Activated naive CD8-positive, alpha-beta T cell (primary cell): ENCODE measurements around the gene EPS8L3.
"Not testable (repeated sequence)": the region's sequence is repeated elsewhere in the genome, so short reads cannot be mapped to it uniquely, and the experiment has no call there.

Experiments
- H3K27ac Mint-ChIP-seq: one replicate; pipeline ENCODE4 v1.8.0; 2021; ENCODE audit warnings: mixed read lengths
- H3K27me3 Mint-ChIP-seq: one replicate; pipeline ENCODE4 v1.8.0; 2021; ENCODE audit warnings: mixed read lengths
- H3K36me3 Mint-ChIP-seq: one replicate; pipeline ENCODE4 v1.8.0; 2021; ENCODE audit warnings: mixed read lengths
- H3K4me1 Mint-ChIP-seq: one replicate; pipeline ENCODE4 v1.8.0; 2021; ENCODE audit warnings: low read depth, mixed read lengths
- H3K4me3 Mint-ChIP-seq: one replicate; pipeline ENCODE4 v1.8.0; 2021; ENCODE audit warnings: mild to moderate bottlenecking, mixed read lengths
- H3K9me3 Mint-ChIP-seq: one replicate; pipeline ENCODE4 v1.8.0; 2021; ENCODE audit warnings: low read depth, mixed read lengths

The EPS8L3 gene

DNA sequence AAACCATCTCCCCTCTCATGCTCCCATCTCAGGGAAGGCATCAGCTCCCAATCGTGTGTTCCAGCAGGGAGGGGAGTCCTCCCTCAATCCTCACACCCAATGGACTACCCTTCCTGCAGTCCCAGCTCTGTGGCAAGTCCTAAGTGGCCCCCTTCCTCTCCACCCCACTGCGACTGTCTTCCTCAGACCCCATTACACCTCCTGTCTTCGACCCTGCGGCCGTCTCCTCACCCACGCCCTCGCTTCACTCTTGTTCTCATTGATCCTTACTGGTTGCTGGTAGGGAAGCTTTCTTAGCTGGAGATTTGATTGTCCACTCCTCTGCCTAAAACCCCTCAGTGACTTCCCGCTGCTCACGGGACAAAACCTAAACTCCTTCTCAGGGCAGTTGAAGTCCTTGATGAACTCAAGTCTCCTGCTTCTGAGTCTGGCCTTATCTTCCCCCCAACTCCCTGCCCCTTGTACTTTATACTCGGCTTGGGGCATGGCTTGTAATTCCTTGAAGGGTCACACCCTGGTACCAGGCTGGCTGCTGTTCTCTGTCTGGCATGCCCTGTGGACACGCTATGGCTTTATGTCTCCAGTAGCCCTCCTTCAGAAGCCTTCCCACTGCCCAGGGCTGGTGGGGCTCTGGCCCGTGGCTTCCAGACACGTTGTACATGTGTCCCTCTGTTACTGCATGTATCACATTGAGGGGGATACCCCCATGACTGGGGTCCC is 2.3 kb upstream of the EPS8L3 start:
- H3K36me3 Mint-ChIP-seq: no peaks in the 10 kb centered on the region
- no peaks in the 10 kb centered on the region for H3K4me1 Mint-ChIP-seq
- H3K9me3 Mint-ChIP-seq: no peaks in the 10 kb centered on the region
- H3K27me3 Mint-ChIP-seq: no peaks in the 10 kb centered on the region
- no peak overlapping the region for H3K4me3 Mint-ChIP-seq
- no peak overlapping the region for H3K27ac Mint-ChIP-seq

DNA sequence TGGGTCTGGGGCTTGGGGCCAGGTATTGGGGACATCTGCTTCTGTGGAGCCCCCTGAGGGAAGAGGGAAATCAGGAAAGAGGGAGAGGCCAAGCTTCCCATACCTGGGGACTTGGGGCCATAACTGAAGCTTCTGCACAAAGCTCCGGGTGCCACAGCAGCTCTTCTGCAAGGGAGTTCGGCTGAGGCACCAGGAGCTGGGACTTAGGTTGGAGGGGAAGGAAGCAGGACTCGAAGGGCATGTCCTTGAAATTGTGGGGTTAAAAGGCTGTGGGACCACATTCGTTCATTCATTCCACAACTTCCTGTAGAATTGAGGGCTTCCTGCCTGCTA is 1.7 kb upstream of the EPS8L3 start:
- Mint-ChIP-seq H3K9me3 (no peaks in the 10 kb centered on the region), H3K27ac (no peak overlapping the region), H3K4me3 (no peak overlapping the region), H3K4me1 (no peaks in the 10 kb centered on the region), H3K36me3 (no peaks in the 10 kb centered on the region), H3K27me3 (no peaks in the 10 kb centered on the region)

DNA sequence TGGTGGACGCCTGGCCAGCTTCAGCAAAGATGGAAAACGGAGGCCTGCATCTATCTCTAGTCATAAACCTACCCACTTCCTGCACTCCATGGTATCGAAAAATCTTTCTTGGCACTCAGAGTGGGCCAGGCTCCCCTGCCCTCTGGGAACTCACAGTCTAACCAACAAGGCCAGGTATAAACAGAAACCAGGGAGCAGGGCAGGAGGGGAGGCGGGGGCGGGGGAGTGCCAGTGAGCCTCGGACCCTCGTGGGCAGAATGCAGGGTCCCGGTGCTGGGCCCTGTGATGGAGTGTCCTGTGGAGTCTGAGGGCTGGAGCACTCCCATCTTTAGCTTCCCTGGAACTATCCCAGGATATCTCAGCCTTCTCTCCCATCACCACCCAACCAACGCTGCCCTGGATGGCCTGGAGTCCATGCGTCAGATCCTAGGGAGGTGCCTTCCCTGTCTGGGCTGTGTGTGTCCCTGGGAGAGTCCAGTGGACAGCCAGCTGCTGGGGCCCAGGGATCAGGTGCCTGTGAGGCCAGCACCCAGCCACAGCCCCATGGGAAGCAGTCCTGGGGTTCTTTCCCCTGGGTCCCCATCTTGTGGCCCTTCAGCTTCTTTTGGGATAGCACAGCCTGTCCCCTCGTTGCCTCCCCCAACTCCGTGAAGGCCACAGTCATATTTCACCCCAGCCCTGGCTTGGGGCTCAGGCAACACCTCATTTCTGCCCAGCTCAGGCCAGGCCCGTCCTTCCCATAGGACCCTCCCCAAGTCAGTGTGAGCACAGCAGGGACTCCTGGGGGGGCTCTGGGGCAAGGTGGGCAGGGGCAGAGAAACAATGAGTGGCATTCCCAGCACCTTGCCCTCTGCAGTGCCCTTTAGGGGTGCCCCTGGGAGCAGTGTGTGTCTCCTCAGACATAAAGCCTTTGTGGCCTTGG is 1.1 kb upstream of the EPS8L3 start:
- no peaks in the 10 kb centered on the region for H3K9me3 Mint-ChIP-seq

DNA sequence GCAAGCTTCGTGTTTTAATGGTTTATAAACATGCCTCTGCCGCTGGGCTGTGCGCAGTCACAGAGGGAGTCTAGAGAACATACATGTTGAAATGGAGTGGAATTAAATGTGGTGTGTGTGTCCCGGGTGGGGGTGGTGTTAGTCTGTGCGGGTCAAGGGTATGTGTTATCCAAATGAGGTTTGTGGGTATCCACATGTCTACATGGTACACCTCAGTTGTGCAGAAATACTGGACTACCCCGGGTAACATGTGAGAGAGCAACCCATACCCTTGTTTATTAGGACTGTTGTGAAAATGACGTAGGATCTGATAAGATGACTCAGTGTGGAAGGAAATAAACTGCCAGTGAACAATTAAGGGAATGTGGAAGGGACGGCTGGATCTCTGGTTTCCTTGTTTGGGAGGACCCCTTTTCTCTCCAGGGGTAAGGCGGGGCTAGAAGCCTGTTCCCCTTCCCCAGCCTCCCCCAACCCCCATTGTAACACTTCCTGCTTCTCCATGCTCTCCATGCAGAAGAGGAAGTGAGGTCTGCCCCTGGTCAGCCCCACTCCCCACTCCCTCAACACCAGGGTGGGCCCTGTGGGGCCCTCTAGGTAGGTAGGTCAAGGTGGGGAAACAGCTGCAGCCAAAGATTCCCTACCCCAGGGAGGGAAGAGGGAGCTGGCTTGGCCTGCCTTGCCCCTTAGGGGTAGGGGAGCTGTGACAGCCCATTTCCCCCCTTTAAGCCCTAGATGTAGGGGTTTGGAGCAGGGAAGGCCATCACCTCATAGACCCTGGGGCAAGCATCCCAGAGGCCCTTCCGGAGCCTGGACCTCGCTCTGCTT is 690 bp downstream of the EPS8L3 start:
- H3K4me1 Mint-ChIP-seq: no peaks in the 10 kb centered on the region
- no peaks in the 10 kb centered on the region for H3K9me3 Mint-ChIP-seq
- no peaks in the 10 kb centered on the region for H3K27me3 Mint-ChIP-seq
- H3K27ac Mint-ChIP-seq: no peak overlapping the region
- no peak overlapping the region for H3K4me3 Mint-ChIP-seq
- no peaks in the 10 kb centered on the region for H3K36me3 Mint-ChIP-seq

More for the DNA sequence above, 1.1 kb upstream of the EPS8L3 start:
- H3K27ac Mint-ChIP-seq: no peak overlapping the region
- no peaks in the 10 kb centered on the region for H3K4me1 Mint-ChIP-seq
- no peaks in the 10 kb centered on the region for H3K27me3 Mint-ChIP-seq
- no peaks in the 10 kb centered on the region for H3K36me3 Mint-ChIP-seq
- no peak overlapping the region for H3K4me3 Mint-ChIP-seq

DNA sequence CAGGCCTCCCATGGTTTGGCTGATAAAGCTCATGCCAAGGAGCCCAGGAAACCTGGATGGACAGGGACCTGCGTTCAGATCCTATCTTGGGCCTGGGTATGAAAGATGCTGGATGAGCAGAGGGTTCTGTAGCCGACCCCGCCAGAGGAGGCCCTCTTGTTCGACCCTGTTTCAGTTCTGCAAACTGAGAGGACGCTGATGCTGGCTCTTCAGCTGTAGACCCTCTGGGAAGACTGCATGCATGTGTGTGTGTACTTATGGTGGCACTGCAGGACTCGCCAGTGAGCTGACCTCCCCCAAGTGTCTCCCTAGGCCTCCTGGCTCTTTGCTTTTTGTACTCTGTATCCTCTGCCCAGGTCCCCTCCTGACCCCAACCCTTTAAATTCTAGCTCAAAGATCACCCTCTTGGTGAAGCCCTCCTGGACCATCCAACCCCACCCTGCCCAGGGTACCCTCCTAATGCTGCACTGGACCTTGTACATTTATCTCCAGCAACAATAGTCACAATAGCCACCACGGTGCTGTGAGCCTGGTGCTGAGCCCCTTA is 1.6 kb downstream of the EPS8L3 start:
- H3K9me3 Mint-ChIP-seq: no peaks in the 10 kb centered on the region
- no peak overlapping the region for H3K27ac Mint-ChIP-seq
- no peak overlapping the region for H3K4me3 Mint-ChIP-seq
- no peaks in the 10 kb centered on the region for H3K27me3 Mint-ChIP-seq
- H3K36me3 Mint-ChIP-seq: no peaks in the 10 kb centered on the region
- no peaks in the 10 kb centered on the region for H3K4me1 Mint-ChIP-seq

DNA sequence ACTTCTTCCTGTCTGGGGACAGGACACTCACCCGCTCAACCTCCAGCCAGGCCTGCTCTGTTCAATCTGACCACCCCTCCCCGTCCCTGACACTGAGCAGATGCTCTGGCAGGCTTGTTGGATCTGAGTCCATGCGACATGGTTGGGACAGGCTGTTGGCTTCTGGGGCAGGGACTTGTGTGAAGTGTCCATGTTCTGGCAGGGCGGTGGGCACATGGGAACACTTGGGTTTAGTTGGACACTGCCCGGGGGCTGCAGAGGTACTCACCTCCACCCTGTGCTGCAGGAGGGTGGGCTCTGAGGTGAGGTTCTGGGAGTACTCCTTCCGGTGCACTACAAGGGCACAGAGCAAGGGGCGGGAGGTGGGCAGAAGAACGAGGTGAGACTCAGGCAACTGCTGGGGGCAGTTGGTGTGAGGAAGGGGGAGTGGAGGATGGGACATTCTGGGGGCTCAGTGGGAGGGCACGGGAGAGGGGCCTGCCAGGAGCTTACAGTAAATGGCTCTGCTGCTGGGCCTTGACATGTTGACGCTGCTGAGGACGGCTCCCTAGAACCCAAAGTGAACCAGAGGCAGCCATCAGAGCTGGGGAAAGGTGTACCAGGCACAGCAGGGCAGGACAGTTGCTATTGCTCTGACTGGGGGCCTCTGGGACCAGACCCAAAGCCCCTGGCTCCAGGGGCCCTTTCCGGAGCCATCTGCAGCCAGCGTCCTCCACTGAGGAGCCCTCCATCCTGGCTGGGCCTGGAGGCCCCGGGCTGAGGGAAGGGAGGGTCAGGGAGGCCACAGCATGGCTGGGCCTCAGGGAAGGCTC is 2.3 kb downstream of the EPS8L3 start:
- Mint-ChIP-seq H3K27me3 (no peaks in the 10 kb centered on the region), H3K36me3 (no peaks in the 10 kb centered on the region), H3K27ac (no peak overlapping the region), H3K4me1 (no peaks in the 10 kb centered on the region), H3K9me3 (no peaks in the 10 kb centered on the region), H3K4me3 (no peak overlapping the region)

DNA sequence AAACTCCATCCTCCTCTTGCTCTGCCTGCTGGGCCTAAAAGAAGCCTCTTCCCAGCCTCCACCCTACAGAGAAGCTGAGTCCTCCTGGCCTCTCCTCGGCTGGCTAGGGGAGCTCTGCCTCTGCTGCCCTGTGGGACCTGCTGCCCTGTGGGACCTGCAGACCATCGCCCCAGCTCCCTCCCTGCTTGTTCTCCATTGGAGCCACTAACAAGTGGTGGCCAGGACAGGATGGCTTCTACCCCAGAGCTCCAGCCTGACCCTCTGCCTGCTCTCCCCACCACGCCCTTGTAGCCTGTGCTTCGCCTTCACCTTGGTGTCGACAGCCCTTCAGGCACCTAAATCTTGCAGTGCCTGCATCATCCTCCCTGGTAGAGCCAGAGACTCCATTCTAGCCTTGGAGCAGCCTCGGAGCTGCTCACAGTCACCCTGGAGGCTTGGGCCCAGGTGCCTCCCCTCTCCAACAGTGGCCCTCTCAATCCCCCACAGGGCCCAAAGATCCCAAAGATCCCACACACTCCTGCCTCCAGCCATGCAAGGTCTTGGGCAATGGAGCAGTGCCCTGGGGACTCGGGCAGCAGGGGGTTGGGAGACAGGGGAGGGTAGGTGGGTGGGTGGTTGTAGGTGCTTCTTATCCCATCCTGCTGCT is 3.0 kb downstream of the EPS8L3 start:
- no peak overlapping the region for H3K27ac Mint-ChIP-seq
- H3K27me3 Mint-ChIP-seq: no peaks in the 10 kb centered on the region
- H3K36me3 Mint-ChIP-seq: no peaks in the 10 kb centered on the region
- H3K4me1 Mint-ChIP-seq: no peaks in the 10 kb centered on the region
- H3K4me3 Mint-ChIP-seq: no peak overlapping the region
- no peaks in the 10 kb centered on the region for H3K9me3 Mint-ChIP-seq

DNA sequence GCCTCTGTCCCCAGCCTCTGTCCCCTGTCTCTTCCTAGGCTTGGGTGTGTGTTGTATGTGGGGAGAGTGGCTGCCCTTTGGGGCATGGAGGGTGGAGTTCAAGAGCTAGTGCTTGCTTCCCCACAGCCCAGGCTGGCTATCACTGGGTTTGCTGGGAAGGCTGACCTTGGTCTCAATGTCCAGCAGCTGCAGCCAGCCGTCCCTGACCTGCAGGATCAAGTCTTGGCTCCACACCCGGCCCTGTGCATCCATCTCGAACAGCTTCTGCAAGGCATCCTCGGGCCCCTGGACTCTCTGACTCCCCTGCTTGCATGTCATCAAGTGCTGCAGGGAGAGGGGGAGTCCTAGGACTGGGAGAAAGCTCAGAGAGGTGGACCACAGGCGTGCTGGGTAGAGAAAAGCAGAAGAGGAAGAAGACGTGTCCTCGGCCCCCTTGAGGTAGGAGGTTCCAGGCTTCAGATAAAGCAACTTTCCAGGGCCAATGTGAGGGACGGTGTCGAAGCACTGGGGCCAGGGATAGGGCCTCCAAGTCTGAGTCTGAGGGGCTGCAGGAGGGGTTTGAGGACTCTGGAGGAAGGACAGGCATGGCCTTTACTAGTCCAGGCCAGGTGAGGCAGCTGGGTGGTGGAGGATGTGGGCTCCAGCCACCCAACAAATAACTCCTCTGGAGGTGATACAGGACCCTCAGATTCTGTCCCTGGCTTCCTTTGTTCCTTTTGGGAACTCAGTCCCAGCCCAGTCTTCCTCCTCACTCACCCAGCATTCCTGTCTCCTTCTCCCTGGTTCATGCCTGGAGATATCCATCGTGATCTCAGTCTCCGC is 4.0 kb downstream of the EPS8L3 start:
- Mint-ChIP-seq H3K27me3 (no peaks in the 10 kb centered on the region), H3K9me3 (no peaks in the 10 kb centered on the region), H3K27ac (no peak overlapping the region), H3K36me3 (no peaks in the 10 kb centered on the region), H3K4me1 (no peaks in the 10 kb centered on the region), H3K4me3 (no peak overlapping the region)

DNA sequence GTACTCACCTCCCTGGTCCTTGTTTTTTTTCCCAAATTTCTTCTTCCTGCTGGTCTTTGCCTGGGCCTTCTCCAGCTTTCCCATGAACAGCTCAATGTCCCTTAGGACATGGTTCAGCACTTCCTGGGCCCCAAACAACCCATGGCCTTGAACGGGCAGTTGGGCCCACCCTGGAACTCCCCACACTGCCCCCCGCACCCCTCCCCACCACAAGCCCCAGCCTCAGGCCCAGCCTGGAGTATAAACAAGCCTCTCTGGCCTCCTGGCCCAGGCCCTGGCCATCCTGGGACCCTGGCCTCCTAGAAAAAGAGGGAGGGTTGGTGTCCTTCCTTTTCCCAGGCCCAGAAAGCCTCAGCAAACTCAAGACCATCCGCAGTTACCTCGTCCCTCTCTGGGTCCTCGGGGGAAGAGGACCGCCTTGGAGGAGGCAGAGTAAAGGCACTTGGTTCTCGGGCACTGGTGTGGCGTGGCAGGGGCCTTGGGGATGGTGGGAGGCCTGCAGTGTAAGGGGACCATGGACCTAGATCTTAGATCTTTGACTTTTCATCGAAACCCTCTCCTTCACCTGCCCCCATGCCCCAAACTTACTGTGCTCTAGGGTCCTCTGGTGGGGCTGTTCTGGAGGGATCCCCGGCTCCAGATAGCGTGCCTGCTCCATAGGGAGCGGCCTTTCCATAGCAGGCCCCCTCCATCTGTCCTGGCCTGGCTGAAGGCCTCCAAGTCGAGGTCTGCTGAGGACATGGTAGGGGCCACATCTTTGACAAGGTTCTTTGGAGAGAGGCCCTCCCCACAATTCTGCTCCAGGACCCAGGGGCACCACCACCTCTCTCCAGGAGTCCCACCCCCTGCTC is 5.6 kb downstream of the EPS8L3 start:
- Mint-ChIP-seq H3K36me3 (no peaks in the 10 kb centered on the region), H3K4me3 (no peak overlapping the region), H3K27ac (no peak overlapping the region), H3K9me3 (no peaks in the 10 kb centered on the region), H3K4me1 (no peaks in the 10 kb centered on the region), H3K27me3 (peaks cover 2% of the 10 kb centered on the region)

DNA sequence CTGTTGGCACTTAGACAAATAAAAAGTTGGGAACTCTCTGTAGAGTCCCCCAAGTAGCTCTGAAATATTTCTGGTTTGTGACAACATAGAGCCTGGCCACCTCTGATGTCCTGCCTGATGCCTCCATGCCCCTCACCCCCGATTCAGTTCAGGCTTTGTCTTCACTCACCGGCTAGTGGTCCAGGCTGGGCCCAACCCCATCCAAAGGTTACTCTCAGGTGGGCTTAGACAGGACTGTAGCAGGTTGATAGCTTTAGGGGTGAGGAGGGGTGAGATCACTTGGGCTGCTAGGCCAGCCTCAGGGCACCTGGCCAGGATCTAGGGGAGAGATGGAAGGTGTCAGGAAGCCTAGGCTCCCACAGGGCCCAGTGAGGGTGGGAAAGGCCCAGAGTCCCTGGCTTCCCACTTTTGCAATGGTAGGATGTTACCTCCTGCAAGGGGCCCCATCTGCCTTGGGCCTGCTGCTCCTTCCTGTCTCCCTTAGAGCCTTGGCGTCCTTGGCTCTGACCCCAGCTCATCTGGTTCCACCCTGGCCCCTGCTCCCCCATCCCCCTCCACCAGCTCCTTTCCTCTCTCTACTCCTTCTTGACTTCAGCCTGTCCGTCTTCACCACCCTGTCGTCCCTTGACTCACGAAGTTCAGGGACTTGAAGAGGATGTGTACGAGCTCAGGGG is 6.7 kb downstream of the EPS8L3 start:
- Mint-ChIP-seq H3K36me3 (no peaks in the 10 kb centered on the region), H3K9me3 (no peaks in the 10 kb centered on the region)

DNA sequence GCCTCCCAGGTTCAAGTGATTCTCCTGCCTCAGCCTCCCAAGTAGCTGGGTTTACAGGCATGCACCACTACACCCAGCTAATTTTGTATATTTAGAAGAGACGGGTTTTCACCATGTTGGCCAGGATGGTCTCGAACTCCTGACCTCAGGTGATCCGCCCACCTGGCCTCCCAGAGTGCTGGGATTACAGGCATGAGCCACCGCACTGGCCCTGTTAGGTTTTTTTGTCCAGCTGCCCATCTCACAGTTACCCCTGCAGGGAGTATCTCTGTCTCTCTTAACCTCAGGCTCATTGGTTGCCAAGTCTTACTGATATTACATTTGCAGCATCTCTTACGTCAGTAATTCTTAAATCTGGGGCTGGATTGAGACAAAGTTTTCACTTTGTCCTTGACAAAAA is 7.4 kb downstream of the EPS8L3 start:
- not testable (repeated sequence) for H3K27me3 Mint-ChIP-seq, H3K9me3 Mint-ChIP-seq, H3K4me1 Mint-ChIP-seq, H3K36me3 Mint-ChIP-seq, H3K27ac Mint-ChIP-seq, H3K4me3 Mint-ChIP-seq

More for the DNA sequence above, 6.7 kb downstream of the EPS8L3 start:
- Mint-ChIP-seq H3K27ac (no peak overlapping the region), H3K27me3 (peaks cover 2% of the 10 kb centered on the region), H3K4me3 (no peak overlapping the region), H3K4me1 (no peaks in the 10 kb centered on the region)

DNA sequence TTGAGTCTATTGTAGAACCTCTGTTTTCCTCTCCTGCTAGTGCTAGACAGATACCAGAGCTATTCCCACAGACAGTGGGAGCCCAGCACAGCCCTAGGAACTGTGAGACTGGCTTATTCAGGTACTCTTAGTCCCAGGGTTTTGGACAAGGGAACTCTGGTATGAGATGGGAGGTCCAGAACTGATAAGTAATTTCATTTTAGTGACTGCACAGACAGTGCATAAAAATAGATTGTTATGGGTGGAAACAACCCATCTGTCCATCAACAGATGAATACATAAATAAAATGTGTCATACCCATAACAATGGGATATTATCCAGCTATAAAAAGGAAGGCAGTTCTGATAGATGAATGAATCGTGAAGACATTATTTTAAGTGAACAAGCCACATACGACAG is 9.0 kb downstream of the EPS8L3 start:
- Mint-ChIP-seq H3K4me1 (no peaks in the 10 kb centered on the region), H3K9me3 (no peaks in the 10 kb centered on the region), H3K27me3 (peaks cover 7% of the 10 kb centered on the region), H3K36me3 (no peaks in the 10 kb centered on the region), H3K27ac (no peak overlapping the region), H3K4me3 (no peak overlapping the region)
